Retinal pigment epithelial cell (primary cell): ENCODE data around the gene KIF5C.

Experiments used
- DNase-seq: peaks from one replicate; pipeline ENCODE4 v3.0.0-alpha.2; 2010; ENCODE audit warnings: low read depth
- H3K4me3 ChIP-seq: 2 replicates; pipeline ENCODE4 v1.5.1; 2011; ENCODE audit warnings: mild to moderate bottlenecking, low read length, control low read depth, moderate library complexity
- TF ChIP-seq, protein P1 (sequence below): conservative IDR thresholded peaks from 2 replicates; pipeline ENCODE4 v1.5.1; 2011; ENCODE audit warnings: low read depth, low read length, control low read depth, inconsistent platforms

Gene KIF5C

DNA sequence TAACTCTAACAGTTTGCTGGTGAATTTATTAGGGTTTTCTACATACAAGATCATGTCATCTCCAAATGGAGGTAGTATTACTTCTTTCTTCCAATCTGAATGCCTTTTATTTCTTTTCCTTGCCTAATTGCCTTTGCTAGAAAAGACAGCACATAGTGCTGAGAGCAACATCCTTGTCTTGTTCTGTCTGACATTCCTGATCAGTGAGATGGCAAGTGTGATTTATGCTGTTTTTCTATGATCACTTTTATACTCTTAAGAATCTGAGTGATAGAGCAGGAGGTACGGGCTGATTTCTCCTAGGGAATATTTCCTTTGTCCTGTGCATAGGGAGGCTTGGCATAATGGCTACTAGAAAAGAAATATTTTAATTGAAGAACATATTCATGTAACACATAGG is 180.7 kb downstream of the KIF5C start:
- no peak for DNase-seq
- H3K4me3 ChIP-seq = no peak overlapping the region
- TF ChIP-seq, protein P1, sequence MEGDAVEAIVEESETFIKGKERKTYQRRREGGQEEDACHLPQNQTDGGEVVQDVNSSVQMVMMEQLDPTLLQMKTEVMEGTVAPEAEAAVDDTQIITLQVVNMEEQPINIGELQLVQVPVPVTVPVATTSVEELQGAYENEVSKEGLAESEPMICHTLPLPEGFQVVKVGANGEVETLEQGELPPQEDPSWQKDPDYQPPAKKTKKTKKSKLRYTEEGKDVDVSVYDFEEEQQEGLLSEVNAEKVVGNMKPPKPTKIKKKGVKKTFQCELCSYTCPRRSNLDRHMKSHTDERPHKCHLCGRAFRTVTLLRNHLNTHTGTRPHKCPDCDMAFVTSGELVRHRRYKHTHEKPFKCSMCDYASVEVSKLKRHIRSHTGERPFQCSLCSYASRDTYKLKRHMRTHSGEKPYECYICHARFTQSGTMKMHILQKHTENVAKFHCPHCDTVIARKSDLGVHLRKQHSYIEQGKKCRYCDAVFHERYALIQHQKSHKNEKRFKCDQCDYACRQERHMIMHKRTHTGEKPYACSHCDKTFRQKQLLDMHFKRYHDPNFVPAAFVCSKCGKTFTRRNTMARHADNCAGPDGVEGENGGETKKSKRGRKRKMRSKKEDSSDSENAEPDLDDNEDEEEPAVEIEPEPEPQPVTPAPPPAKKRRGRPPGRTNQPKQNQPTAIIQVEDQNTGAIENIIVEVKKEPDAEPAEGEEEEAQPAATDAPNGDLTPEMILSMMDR = no peak

DNA sequence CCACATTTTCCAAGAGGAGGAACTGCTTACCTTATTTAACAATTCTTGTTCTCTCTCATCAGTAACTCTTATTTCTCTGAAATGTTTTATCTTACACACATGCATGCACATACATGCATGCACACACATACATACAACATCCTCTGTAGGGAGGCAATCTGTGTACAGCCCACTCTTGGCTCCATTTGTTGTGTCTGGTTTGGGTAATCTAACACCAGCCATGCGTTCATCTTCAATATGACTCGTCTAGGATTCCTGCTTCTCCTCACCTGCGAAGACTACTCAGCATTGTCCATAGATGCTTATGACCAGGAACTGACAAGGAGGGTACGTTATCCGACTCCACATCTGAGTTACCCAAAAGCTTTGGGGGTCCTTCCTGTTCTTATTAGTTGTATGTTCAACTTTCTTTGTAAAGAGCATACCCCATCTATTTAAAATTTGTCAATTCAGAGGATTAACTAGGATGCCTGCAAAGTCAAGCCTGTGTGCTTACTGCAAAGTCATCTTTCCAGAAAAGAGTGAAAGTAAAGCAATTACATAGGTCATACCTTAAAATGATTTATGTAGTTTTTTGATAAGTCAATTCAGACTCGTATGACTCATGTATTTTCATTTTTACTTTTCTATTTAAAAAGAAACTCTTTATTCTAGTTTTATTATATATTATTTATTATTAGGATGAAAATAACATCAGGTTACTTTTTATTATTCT is 181.7 kb downstream of the KIF5C start:
- DNase-seq = no peak
- TF ChIP-seq, protein P1 = no peak
- H3K4me3 ChIP-seq = no peak overlapping the region

DNA sequence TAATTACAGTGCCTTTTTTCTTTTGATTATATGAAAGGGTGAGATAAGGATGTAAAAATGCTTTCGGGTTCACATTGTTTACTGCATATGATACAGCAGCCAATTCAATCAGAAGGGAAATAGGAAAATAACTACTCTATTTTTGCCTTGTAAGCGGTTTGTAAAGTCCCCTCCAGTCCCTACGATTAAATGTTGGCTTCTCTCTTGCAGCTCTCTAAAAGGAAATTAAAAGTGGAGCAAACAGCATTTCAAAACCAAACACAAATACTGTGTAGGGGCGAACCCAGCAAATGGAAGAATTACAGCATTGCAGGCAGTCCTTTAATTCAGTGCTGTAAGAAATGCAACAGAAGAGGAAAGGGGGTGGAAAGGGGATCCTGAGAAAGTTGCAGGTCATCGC is 182.4 kb downstream of the KIF5C start:
- TF ChIP-seq, protein P1 = no peak
- no peak for DNase-seq

DNA sequence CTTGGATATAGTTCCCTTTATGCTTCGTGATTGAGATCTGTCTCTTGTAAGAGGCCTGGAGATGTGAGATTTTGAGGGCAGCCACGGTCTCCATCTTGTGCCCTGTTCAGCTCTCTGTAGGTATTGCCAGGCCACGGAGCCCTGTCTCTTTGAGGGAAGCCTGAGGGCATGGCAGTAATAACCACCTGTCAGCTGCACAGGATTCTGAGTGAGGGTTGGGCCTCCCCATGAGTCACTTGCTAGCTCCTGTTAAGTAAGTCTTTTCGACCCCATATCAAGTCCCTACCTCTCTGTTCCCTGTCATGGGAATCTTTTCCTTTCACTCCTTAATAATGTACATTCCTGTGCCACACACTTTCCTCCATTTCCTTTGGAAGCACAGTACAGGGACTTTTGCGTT is 183.9 kb downstream of the KIF5C start:
- H3K4me3 ChIP-seq = no peak overlapping the region
- TF ChIP-seq, protein P1 = no peak
- DNase-seq = no peak

More for the DNA sequence above, 182.4 kb downstream of the KIF5C start:
- no peak overlapping the region for H3K4me3 ChIP-seq

DNA sequence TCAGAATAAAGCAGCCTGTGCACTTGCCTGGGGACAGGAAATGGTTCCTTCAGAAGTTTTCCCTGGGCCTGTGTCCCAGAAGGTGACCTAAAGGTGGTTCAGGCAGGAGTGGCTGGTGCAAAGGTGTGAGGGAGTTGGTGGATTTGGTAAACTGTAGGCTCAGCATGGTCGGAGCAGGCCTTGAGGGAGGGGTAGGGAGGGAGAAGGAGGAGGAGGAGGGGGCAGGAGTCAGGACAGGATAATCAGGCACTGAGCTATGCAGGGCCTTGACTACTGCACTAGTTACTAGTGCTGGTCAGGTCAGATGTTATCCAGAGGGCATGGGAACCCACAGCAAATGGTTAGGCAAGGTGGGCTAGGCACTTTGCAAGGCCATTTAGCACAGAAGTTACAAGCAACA is 184.8 kb downstream of the KIF5C start:
- H3K4me3 ChIP-seq = no peak overlapping the region
- TF ChIP-seq, protein P1 = no peak
- no peak for DNase-seq

DNA sequence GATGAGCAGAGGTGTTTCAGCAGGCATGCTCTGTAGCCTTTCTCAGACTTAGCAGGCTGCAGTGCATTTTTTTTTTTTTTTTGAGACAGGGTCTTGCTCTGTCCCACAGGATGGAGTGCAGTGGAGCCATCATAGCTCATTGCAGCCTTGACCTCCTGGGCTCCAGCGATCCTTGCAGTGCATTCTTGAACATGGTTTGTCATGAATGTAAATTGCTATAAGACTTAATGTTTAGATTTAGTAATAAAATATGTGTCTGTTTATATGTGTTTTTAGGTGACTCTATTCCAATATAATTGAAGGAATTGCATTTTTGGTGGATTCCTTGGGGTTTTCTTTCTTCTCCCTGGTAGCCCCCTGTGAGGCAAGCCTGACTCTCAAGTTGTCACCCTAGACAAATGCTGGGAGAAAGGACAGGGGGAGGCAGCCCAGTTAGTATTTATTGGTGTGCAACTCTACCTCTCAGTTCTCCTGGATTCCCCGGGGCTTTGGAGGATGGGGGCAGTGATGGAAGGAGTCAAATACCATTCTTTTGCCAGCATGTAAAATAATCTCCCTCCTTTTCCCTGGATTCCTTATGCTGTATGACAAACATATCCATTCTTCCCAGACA is 186.2 kb downstream of the KIF5C start:
- no peak for DNase-seq
- TF ChIP-seq, protein P1 = no peak
- H3K4me3 ChIP-seq = no peak overlapping the region

DNA sequence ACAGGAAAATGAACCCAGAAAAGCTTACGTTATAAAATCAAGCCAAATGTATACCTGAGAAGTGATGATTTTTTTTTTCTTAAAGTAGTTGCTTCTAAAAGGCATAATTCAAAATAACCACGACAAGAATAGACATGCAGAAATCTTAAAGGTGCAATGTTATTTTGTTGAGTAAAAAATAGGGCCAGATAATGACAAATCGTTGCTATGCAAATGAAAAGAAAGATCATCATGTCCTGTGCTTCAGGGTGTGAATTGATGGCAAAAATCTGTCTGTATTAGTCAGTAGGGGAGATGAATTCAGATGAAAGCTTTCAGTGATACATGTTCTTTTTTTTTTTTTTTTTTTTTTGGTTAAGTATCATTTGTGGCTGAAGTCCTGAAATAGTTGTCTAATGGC is 187.5 kb downstream of the KIF5C start:
- no peak overlapping the region for H3K4me3 ChIP-seq
- DNase-seq = no peak
- TF ChIP-seq, protein P1 = no peak
